ENCODE results near the gene YWHAG.

DNA sequence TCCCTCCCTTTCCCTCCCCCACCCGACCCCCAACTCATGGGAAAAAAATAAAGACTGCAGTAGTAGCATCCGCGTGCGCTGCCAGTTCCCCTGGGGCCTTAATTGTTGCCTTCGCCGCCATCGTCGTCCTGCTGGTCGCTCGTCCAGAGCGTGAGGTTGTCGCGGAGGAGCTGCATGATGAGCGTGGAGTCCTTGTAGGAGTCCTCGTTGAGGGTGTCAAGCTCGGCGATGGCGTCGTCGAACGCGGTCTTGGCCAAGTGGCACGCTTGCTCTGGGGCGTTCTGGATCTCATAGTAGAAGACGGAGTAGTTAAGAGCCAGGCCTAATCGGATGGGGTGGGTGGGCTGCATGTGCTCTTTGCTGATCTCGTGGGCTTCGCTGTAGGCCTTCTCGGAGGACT lies 29.3 kb downstream of the YWHAG start:
- TF ChIP-seq, protein P1, sequence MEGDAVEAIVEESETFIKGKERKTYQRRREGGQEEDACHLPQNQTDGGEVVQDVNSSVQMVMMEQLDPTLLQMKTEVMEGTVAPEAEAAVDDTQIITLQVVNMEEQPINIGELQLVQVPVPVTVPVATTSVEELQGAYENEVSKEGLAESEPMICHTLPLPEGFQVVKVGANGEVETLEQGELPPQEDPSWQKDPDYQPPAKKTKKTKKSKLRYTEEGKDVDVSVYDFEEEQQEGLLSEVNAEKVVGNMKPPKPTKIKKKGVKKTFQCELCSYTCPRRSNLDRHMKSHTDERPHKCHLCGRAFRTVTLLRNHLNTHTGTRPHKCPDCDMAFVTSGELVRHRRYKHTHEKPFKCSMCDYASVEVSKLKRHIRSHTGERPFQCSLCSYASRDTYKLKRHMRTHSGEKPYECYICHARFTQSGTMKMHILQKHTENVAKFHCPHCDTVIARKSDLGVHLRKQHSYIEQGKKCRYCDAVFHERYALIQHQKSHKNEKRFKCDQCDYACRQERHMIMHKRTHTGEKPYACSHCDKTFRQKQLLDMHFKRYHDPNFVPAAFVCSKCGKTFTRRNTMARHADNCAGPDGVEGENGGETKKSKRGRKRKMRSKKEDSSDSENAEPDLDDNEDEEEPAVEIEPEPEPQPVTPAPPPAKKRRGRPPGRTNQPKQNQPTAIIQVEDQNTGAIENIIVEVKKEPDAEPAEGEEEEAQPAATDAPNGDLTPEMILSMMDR (conservative IDR thresholded peaks at IDR 0.05; ENCODE audit: low read depth in 2 of 2), result no peak
- no peak for TF ChIP-seq STAT1 (IDR thresholded peaks at IDR 0.05; ENCODE audit: unreplicated experiment)
- no peak for TF ChIP-seq POLR2AphosphoS5 (IDR thresholded peaks at IDR 0.05; ENCODE audit: low read depth)
- no peak for TF ChIP-seq EZH2 (IDR thresholded peaks at IDR 0.05; ENCODE audit: low read depth, unreplicated experiment)
- TF ChIP-seq EZH2phosphoT487 (IDR thresholded peaks at IDR 0.05; ENCODE audit: unreplicated experiment), result no peak
- TF ChIP-seq REST (IDR thresholded peaks at IDR 0.05; ENCODE audit: unreplicated experiment), result no peak
- no peak for TF ChIP-seq NANOG (IDR thresholded peaks at IDR 0.05; ENCODE audit: borderline replicate concordance)
- TF ChIP-seq ZNF114 (CRISPR knock-in tag; IDR thresholded peaks at IDR 0.05), result no peak
